KOPT-K1 (cell line): ENCODE data around the gene SDHAF3.
"Not testable (repeated sequence)": the region's sequence is repeated elsewhere in the genome, so short reads cannot be mapped to it uniquely, and the experiment has no call there.

Experiments
- H3K27ac ChIP-seq: fragments of 200-600 bp; sonication (generic); 2 replicates; pipeline ENCODE4 v1.5.1; 2016; ENCODE audit warnings: antibody characterized with exemption, mild to moderate bottlenecking, low read depth, low read length; ENCODE audit not compliant: poor library complexity, severe bottlenecking
- H3K36me3 ChIP-seq: fragments of 200-600 bp; sonication (generic); 2 replicates; pipeline ENCODE4 v1.5.1; 2017; ENCODE audit warnings: antibody characterized with exemption, mild to moderate bottlenecking, low read length, moderate library complexity; ENCODE audit not compliant: insufficient read depth
- H3K9me3 ChIP-seq: fragments of 200-600 bp; sonication (generic); 2 replicates; pipeline ENCODE4 v1.5.1; 2017; ENCODE audit warnings: antibody characterized with exemption, low read length, mild to moderate bottlenecking; ENCODE audit not compliant: insufficient read depth, poor library complexity, severe bottlenecking

Gene SDHAF3

GRCh38 chr7:97116308-97116707, 1.2 kb upstream of the SDHAF3 start:
- no peaks in the 10 kb centered on the region for H3K36me3 ChIP-seq
- peaks cover 8% of the 10 kb centered on the region for H3K9me3 ChIP-seq
- no peak overlapping the region for H3K27ac ChIP-seq

GRCh38 chr7:97117035-97117371, 495 bp upstream of the SDHAF3 start:
- Histone ChIP-seq H3K36me3 (no peaks in the 10 kb centered on the region), H3K27ac (peak overlapping the region; percentile 88), H3K9me3 (peaks cover 8% of the 10 kb centered on the region)

GRCh38 chr7:97118306-97118917, 914 bp downstream of the SDHAF3 start:
- Histone ChIP-seq H3K9me3 (peaks cover 16% of the 10 kb centered on the region), H3K27ac (peak overlapping the region; percentile 88), H3K36me3 (no peaks in the 10 kb centered on the region)

- H3K36me3 ChIP-seq, result no peaks in the 10 kb centered on the region
- no peak overlapping the region for H3K27ac ChIP-seq
- H3K9me3 ChIP-seq, result peaks cover 17% of the 10 kb centered on the region
These were observed 2.2 kb downstream of the SDHAF3 start for GRCh38 chr7:97119747-97120146.

GRCh38 chr7:97120713-97121457, 3.4 kb downstream of the SDHAF3 start:
- H3K27ac ChIP-seq, result no peak overlapping the region
- H3K36me3 ChIP-seq, result no peaks in the 10 kb centered on the region
- peaks cover 27% of the 10 kb centered on the region for H3K9me3 ChIP-seq

GRCh38 chr7:97123115-97123514, 5.6 kb downstream of the SDHAF3 start:
- H3K27ac ChIP-seq, result not testable (repeated sequence)
- H3K9me3 ChIP-seq, result peaks cover 29% of the 10 kb centered on the region

GRCh38 chr7:97126483-97127171, 9.1 kb downstream of the SDHAF3 start:
- Histone ChIP-seq H3K36me3 (peaks cover 8% of the 10 kb centered on the region), H3K9me3 (peaks cover 44% of the 10 kb centered on the region), H3K27ac (no peak overlapping the region)

More at GRCh38 chr7:97123115-97123514, 5.6 kb downstream of the SDHAF3 start:
- H3K36me3 ChIP-seq, result not testable (repeated sequence)

- Histone ChIP-seq H3K36me3 (peaks cover 8% of the 10 kb centered on the region), H3K27ac (no peak overlapping the region)
These were observed 11.2 kb downstream of the SDHAF3 start for GRCh38 chr7:97128736-97129135.

GRCh38 chr7:97130417-97131139, 13.1 kb downstream of the SDHAF3 start:
- Histone ChIP-seq H3K27ac (no peak overlapping the region), H3K36me3 (peaks cover 8% of the 10 kb centered on the region), H3K9me3 (peaks cover 27% of the 10 kb centered on the region)

More at GRCh38 chr7:97128736-97129135, 11.2 kb downstream of the SDHAF3 start:
- H3K9me3 ChIP-seq, result peaks cover 35% of the 10 kb centered on the region

GRCh38 chr7:97133159-97133558, 15.7 kb downstream of the SDHAF3 start:
- H3K36me3 ChIP-seq, result peaks cover 14% of the 10 kb centered on the region
- H3K9me3 ChIP-seq, result peaks cover 28% of the 10 kb centered on the region

GRCh38 chr7:97138830-97139229, 21.3 kb downstream of the SDHAF3 start:
- Histone ChIP-seq H3K27ac (no peak overlapping the region), H3K36me3 (peaks cover 52% of the 10 kb centered on the region), H3K9me3 (peaks cover 57% of the 10 kb centered on the region)

More at GRCh38 chr7:97133159-97133558, 15.7 kb downstream of the SDHAF3 start:
- H3K27ac ChIP-seq, result no peak overlapping the region

- Histone ChIP-seq H3K36me3 (peaks cover 33% of the 10 kb centered on the region), H3K9me3 (peaks cover 29% of the 10 kb centered on the region)
These were observed 27.6 kb downstream of the SDHAF3 start for GRCh38 chr7:97145068-97145467.

GRCh38 chr7:97149843-97150242, 32.3 kb downstream of the SDHAF3 start:
- Histone ChIP-seq H3K9me3 (peaks cover 12% of the 10 kb centered on the region), H3K27ac (no peak overlapping the region), H3K36me3 (peaks cover 31% of the 10 kb centered on the region)

More at GRCh38 chr7:97145068-97145467, 27.6 kb downstream of the SDHAF3 start:
- H3K27ac ChIP-seq, result no peak overlapping the region

GRCh38 chr7:97155897-97156418, 38.5 kb downstream of the SDHAF3 start:
- Histone ChIP-seq H3K36me3 (peaks cover 21% of the 10 kb centered on the region), H3K27ac (no peak overlapping the region), H3K9me3 (peaks cover 39% of the 10 kb centered on the region)
